T-cell (primary cell): ENCODE results near the gene CRNKL1. TPM values are rescaled to one million over a fixed set of nuclear protein-coding genes. Genes with fewer than 3 reads are reported as not detected.

Source experiments
- ATAC-seq, 4 experiments: fragments of 200-7000 bp in 3 of 4; fragments of 150-1000 bp in 1 of 4; cut with Tn5 transposase; replicated peaks in 1 of 4; 1 replicate in 3 of 4; 2 replicates in 1 of 4; pipeline ENCODE4 v1.10.0; 2021; ENCODE audit warnings: moderate library complexity in 3 of 4, mild to moderate bottlenecking in 2 of 4, moderate number of reproducible peaks in 1 of 4
- CTCF ChIA-PET, 2 donors: fragments of 300-600 bp; sonication (Branson Sonifier 250); formaldehyde crosslinking; loops; one replicate each; lab custom pipeline; 2022; ENCODE audit warnings: antibody characterized with exemption in 2 of 2; lab: Charles Lee
- POLR2A ChIA-PET, 2 donors: fragments of 300-600 bp; sonication (Branson Sonifier 250); formaldehyde crosslinking; loops; one replicate each; lab custom pipeline; 2022; ENCODE audit warnings: antibody characterized with exemption in 2 of 2; lab: Charles Lee
- DNase-seq, 35 experiments: peaks; one replicate each; pipeline versions ENCODE4 v3.0.0 to v3.0.0-alpha.2; 2013 to 2023
- H3K27ac ChIP-seq: one replicate; pipeline ENCODE4 v1.5.1; 2013; ENCODE audit warnings: low read length
- H3K27me3 ChIP-seq, 2 experiments: replicated peaks in 1 of 2; 1 replicate in 1 of 2; 2 replicates in 1 of 2; pipeline versions ENCODE4 v1.6.1 to v1.7.0; 2013; ENCODE audit warnings: low read length in 1 of 2, mixed read lengths in 1 of 2; ENCODE audit not compliant: control insufficient read depth in 2 of 2, insufficient read depth in 2 of 2; ENCODE audit errors: extremely low read depth in 1 of 2
- H3K36me3 ChIP-seq, 2 donors: 1 replicate in 1 of 2; 2 replicates in 1 of 2; pipeline versions ENCODE4 v1.6.1 to v1.7.0; 2013; ENCODE audit warnings: low read length in 1 of 2; ENCODE audit not compliant: control insufficient read depth in 2 of 2, insufficient read depth in 1 of 2; ENCODE audit errors: extremely low read depth in 1 of 2
- H3K4me1 ChIP-seq, 2 experiments: 1 replicate in 1 of 2; 2 replicates in 1 of 2; pipeline versions ENCODE4 v1.6.1 to v1.7.0; 2013; ENCODE audit warnings: low read length in 2 of 2, mixed read lengths in 1 of 2; ENCODE audit not compliant: insufficient read depth in 2 of 2, control insufficient read depth in 1 of 2; ENCODE audit errors: extremely low read depth in 1 of 2
- H3K4me3 ChIP-seq, 2 donors: 1 replicate in 1 of 2; 2 replicates in 1 of 2; pipeline versions ENCODE4 v1.5.1 to v1.7.0; 2013; ENCODE audit warnings: mild to moderate bottlenecking in 2 of 2, low read length in 1 of 2, moderate library complexity in 1 of 2; ENCODE audit not compliant: control insufficient read depth in 1 of 2; ENCODE audit errors: extremely low read depth in 1 of 2
- H3K9me3 ChIP-seq: 2 replicates; pipeline ENCODE4 v1.7.0; 2013
- H3K27ac Mint-ChIP-seq, 2 donors: one replicate each; pipeline ENCODE4 v1.8.0; 2020 to 2021; ENCODE audit warnings: mild to moderate bottlenecking in 2 of 2, mixed read lengths in 2 of 2
- H3K27me3 Mint-ChIP-seq, 2 donors: one replicate each; pipeline ENCODE4 v1.8.0; 2021 to 2022; ENCODE audit warnings: mixed read lengths in 2 of 2
- H3K36me3 Mint-ChIP-seq: one replicate; pipeline ENCODE4 v1.8.0; 2021; ENCODE audit warnings: mixed read lengths
- H3K4me1 Mint-ChIP-seq, 3 donors: one replicate each; pipeline ENCODE4 v1.8.0; 2020 to 2022; ENCODE audit warnings: mixed read lengths in 3 of 3, mild to moderate bottlenecking in 1 of 3
- H3K4me3 Mint-ChIP-seq, 3 donors: one replicate each; pipeline ENCODE4 v1.8.0; 2020 to 2022; ENCODE audit warnings: mild to moderate bottlenecking in 3 of 3, mixed read lengths in 3 of 3, moderate library complexity in 3 of 3
- H3K9me3 Mint-ChIP-seq, 3 donors: one replicate each; pipeline ENCODE4 v1.8.0; 2020 to 2022; ENCODE audit warnings: mixed read lengths in 3 of 3
- WGBS: methylation state at CpG from one replicate; pipeline ENCODE4 v1.1.5; 2013; ENCODE audit warnings: missing lambda C conversion rate; ENCODE audit not compliant: insufficient coverage; 5-methylcytosine and 5-hydroxymethylcytosine counted together
- total RNA-seq, 35 experiments: library from RNA in 6 of 35; stranded (reverse) in 6 of 35; fragments of 120-200 nt in 1 of 35; gene quantifications; one replicate each; pipeline versions ENCODE4 v1.2.1 to v1.2.4 and lab custom pipeline; 2013 to 2026

The CRNKL1 gene
- total RNA-seq, 5 donors from 2014 or later (not counting 1 experiment from before 2014, with no cell fraction given): 17.8 to 27.0 (median 24.8) TPM

- Histone ChIP-seq H3K27me3 (peaks cover 0 to 3% of the 10 kb centered on the region in 2 experiments), H3K27ac (no peak overlapping the region), H3K36me3 (no peaks in the 10 kb centered on the region), H3K9me3 (no peaks in the 10 kb centered on the region), H3K4me3 (no peak overlapping the region), H3K4me1 (no peaks in the 10 kb centered on the region)
- Mint-ChIP-seq H3K36me3 (no peaks in the 10 kb centered on the region), H3K4me1 (no peaks in the 10 kb centered on the region), H3K27me3 (peaks cover 18 to 31% of the 10 kb centered on the region in 2 donors), H3K27ac (no peak overlapping the region), H3K9me3 (no peaks in the 10 kb centered on the region), H3K4me3 (no peak overlapping the region)
- WGBS: no CpG with 5 or more reads among the region's 1 CpG
- DNase-seq: no peak
- no peak for ATAC-seq
- ChIA-PET POLR2A (no interaction called here), CTCF (no interaction called here)
These were observed 13.1 kb upstream of the CRNKL1 start for GRCh38 chr20:20065361-20065760.

GRCh38 chr20:20063941-20064702 lies 11.9 kb upstream of the CRNKL1 start:
- WGBS: 46% methylated on average over 4 of the region's 12 CpGs
- peaks cover 18 to 31% of the 10 kb centered on the region in 2 donors for H3K27me3 Mint-ChIP-seq
- CTCF ChIA-PET: no interaction called here

GRCh38 chr20:20060234-20060998 lies 8.2 kb upstream of the CRNKL1 start:
- Histone ChIP-seq H3K36me3 (no peaks in the 10 kb centered on the region), H3K4me1 (no peaks in the 10 kb centered on the region), H3K4me3 (no peak overlapping the region), H3K9me3 (no peaks in the 10 kb centered on the region), H3K27me3 (peaks cover 0 to 5% of the 10 kb centered on the region in 2 experiments), H3K27ac (no peak overlapping the region)
- DNase-seq (peak in 1 of 35 experiments; percentile 7), ATAC-seq (peak in 1 of 4 experiments; percentile 26)
- H3K9me3 Mint-ChIP-seq: no peaks in the 10 kb centered on the region
- H3K4me3 Mint-ChIP-seq: no peak overlapping the region
- H3K4me1 Mint-ChIP-seq: no peaks in the 10 kb centered on the region
- peaks cover 14 to 29% of the 10 kb centered on the region in 2 donors for H3K27me3 Mint-ChIP-seq
- H3K27ac Mint-ChIP-seq: no peak overlapping the region
- ChIA-PET CTCF (no interaction called here), POLR2A (no interaction called here)
- no peaks in the 10 kb centered on the region for H3K36me3 Mint-ChIP-seq
- 91% methylated on average over 4 of the region's 6 CpGs for WGBS

More at GRCh38 chr20:20063941-20064702, 11.9 kb upstream of the CRNKL1 start:
- Mint-ChIP-seq H3K4me3 (no peak overlapping the region), H3K27ac (no peak overlapping the region), H3K36me3 (no peaks in the 10 kb centered on the region), H3K9me3 (no peaks in the 10 kb centered on the region), H3K4me1 (no peaks in the 10 kb centered on the region)
- Histone ChIP-seq H3K27ac (no peak overlapping the region), H3K4me3 (no peak overlapping the region), H3K9me3 (no peaks in the 10 kb centered on the region), H3K27me3 (peaks cover 0 to 5% of the 10 kb centered on the region in 2 experiments), H3K36me3 (no peaks in the 10 kb centered on the region), H3K4me1 (no peaks in the 10 kb centered on the region)
- ATAC-seq: no peak
- DNase-seq: no peak
- POLR2A ChIA-PET: no interaction called here

- POLR2A ChIA-PET: interaction anchor here (0.6 to 1.4 kb wide), 3 partner anchors 18 to 35 kb away, joined by 3 to 9 read pairs (median 4); partner anchors contain the start of gene NAA20 (in 1 of the 2)
- H3K36me3 Mint-ChIP-seq: peaks cover 34% of the 10 kb centered on the region
- peaks cover 28% of the 10 kb centered on the region in 3 donors for H3K4me1 Mint-ChIP-seq
These were observed 546 bp downstream of the CRNKL1 start for GRCh38 chr20:20051767-20052073.

GRCh38 chr20:20039752-20040387 lies 12.4 kb downstream of the CRNKL1 start:
- Mint-ChIP-seq H3K4me1 (peaks cover 2 to 14% (median 3%) of the 10 kb centered on the region in 3 donors), H3K27me3 (no peaks in the 10 kb centered on the region), H3K9me3 (no peaks in the 10 kb centered on the region), H3K27ac (no peak overlapping the region), H3K4me3 (no peak overlapping the region), H3K36me3 (peaks cover 69% of the 10 kb centered on the region)
- ATAC-seq (no peak), DNase-seq (no peak)
- Histone ChIP-seq H3K27ac (no peak overlapping the region), H3K36me3 (peaks cover 0 to 100% of the 10 kb centered on the region in 2 donors), H3K27me3 (no peaks in the 10 kb centered on the region), H3K9me3 (no peaks in the 10 kb centered on the region), H3K4me3 (no peak overlapping the region), H3K4me1 (no peaks in the 10 kb centered on the region)
- ChIA-PET CTCF (no interaction called here), POLR2A (interaction anchor here in 1 of 2 donors (0.7 kb wide), 1 partner anchor 1132 kb away, joined by 7 read pairs; no protein-coding TSS in a partner anchor)
- WGBS: no CpG with 5 or more reads among the region's 6 CpGs

More at GRCh38 chr20:20051767-20052073, 546 bp downstream of the CRNKL1 start:
- H3K27me3 ChIP-seq: no peaks in the 10 kb centered on the region
- CTCF ChIA-PET: interaction anchor here in 1 of 2 donors (0.8 to 1.8 kb wide), 5 partner anchors 35 to 543 kb away, joined by 3 to 14 read pairs (median 5); partner anchors contain the start of gene NAA20
- Mint-ChIP-seq H3K27me3 (peaks cover 6% of the 10 kb centered on the region in 2 donors), H3K9me3 (no peaks in the 10 kb centered on the region), H3K4me3 (peak overlapping the region; percentile 90 to 99 (median 98)), H3K27ac (peak overlapping the region; percentile 98 to 99)
- no peaks in the 10 kb centered on the region for H3K9me3 ChIP-seq
- peak overlapping the region; percentile 71 for H3K27ac ChIP-seq
- no peak for DNase-seq
- ATAC-seq: peak in 2 of 4 experiments; percentile 2 to 4
- H3K4me3 ChIP-seq: peak overlapping the region; percentile 75 to 76
- H3K36me3 ChIP-seq: peaks cover 7 to 37% of the 10 kb centered on the region in 2 donors
- 2% methylated on average over 13 of the region's 13 CpGs for WGBS
- peaks cover 7 to 8% of the 10 kb centered on the region in 2 experiments for H3K4me1 ChIP-seq

GRCh38 chr20:20038586-20038985 lies 13.7 kb downstream of the CRNKL1 start:
- ChIA-PET CTCF (no interaction called here), POLR2A (interaction anchor here in 1 of 2 donors (0.6 kb wide), 1 partner anchor 1289 kb away, joined by 3 read pairs; no protein-coding TSS in a partner anchor)
- Mint-ChIP-seq H3K27me3 (no peaks in the 10 kb centered on the region), H3K36me3 (peaks cover 66% of the 10 kb centered on the region), H3K9me3 (no peaks in the 10 kb centered on the region), H3K4me1 (peaks cover 0 to 6% (median 2%) of the 10 kb centered on the region in 3 donors), H3K4me3 (no peak overlapping the region), H3K27ac (peak overlapping the region in 1 of 2 donors; percentile 55)
- H3K9me3 ChIP-seq: no peaks in the 10 kb centered on the region
- H3K36me3 ChIP-seq: peaks cover 0 to 95% of the 10 kb centered on the region in 2 donors
- H3K27ac ChIP-seq: no peak overlapping the region
- 94% methylated on average over 5 of the region's 6 CpGs for WGBS
- DNase-seq (no peak), ATAC-seq (no peak)
- no peak overlapping the region for H3K4me3 ChIP-seq
- no peaks in the 10 kb centered on the region for H3K4me1 ChIP-seq
- H3K27me3 ChIP-seq: no peaks in the 10 kb centered on the region
